GM23338 (cell line): Measurements from ENCODE around the gene TMEM250.

Experiments used
- CREB1 ChIP-seq: fragments of 250-450 bp; sonication (Bioruptor Pico); IDR thresholded peaks from 2 replicates; pipeline ENCODE4 v1.5.0; 2020; ENCODE audit warnings: low read depth, mild to moderate bottlenecking, moderate library complexity
- EZH2 ChIP-seq: fragments of 200-600 bp; sonication (generic); IDR thresholded peaks from one replicate; pipeline ENCODE4 v1.8.0; 2017; ENCODE audit warnings: antibody characterized with exemption, mild to moderate bottlenecking, low read depth; ENCODE audit not compliant: unreplicated experiment
- JUNB ChIP-seq: IDR thresholded peaks from one replicate; pipeline ENCODE4 v1.6.1; 2016; ENCODE audit warnings: antibody characterized with exemption; ENCODE audit not compliant: unreplicated experiment
- TF ChIP-seq, protein P1 (sequence below): IDR thresholded peaks from one replicate; pipeline ENCODE4 v1.6.1; 2018; ENCODE audit warnings: antibody characterized with exemption; ENCODE audit not compliant: unreplicated experiment
- TF ChIP-seq, protein P2 (sequence below), 2 experiments: fragments of 200-600 bp in 1 of 2; sonication (generic) in 1 of 2; conservative IDR thresholded peaks; 2 replicates each; pipeline versions ENCODE4 v1.5.1 to v1.6.1; 2016 to 2017; ENCODE audit warnings: antibody characterized with exemption in 2 of 2, low read depth in 2 of 2, mild to moderate bottlenecking in 2 of 2, moderate library complexity in 1 of 2

DNA sequence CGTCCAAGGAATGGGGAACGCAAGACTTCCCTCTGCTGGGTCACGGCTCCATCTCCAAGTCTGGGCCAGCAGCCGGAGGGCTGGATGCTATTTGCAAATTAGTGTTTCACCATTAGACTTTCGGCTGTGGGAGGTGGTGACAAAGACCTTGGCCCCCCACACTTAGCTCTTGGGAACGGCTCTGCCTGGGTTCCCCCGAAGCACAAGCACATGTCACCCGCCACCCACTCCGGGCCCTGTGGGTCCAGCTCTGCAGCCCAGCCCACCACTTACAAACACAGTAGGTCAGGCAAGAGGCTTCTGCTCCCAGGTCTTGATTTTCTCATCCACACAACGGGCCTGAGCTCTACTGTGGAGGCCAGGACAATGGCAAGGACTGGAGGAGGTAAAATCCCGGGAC lies 25.8 kb upstream of the TMEM250 start:
- TF ChIP-seq, protein P1, sequence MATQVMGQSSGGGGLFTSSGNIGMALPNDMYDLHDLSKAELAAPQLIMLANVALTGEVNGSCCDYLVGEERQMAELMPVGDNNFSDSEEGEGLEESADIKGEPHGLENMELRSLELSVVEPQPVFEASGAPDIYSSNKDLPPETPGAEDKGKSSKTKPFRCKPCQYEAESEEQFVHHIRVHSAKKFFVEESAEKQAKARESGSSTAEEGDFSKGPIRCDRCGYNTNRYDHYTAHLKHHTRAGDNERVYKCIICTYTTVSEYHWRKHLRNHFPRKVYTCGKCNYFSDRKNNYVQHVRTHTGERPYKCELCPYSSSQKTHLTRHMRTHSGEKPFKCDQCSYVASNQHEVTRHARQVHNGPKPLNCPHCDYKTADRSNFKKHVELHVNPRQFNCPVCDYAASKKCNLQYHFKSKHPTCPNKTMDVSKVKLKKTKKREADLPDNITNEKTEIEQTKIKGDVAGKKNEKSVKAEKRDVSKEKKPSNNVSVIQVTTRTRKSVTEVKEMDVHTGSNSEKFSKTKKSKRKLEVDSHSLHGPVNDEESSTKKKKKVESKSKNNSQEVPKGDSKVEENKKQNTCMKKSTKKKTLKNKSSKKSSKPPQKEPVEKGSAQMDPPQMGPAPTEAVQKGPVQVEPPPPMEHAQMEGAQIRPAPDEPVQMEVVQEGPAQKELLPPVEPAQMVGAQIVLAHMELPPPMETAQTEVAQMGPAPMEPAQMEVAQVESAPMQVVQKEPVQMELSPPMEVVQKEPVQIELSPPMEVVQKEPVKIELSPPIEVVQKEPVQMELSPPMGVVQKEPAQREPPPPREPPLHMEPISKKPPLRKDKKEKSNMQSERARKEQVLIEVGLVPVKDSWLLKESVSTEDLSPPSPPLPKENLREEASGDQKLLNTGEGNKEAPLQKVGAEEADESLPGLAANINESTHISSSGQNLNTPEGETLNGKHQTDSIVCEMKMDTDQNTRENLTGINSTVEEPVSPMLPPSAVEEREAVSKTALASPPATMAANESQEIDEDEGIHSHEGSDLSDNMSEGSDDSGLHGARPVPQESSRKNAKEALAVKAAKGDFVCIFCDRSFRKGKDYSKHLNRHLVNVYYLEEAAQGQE: no peak
- TF ChIP-seq, protein P2, sequence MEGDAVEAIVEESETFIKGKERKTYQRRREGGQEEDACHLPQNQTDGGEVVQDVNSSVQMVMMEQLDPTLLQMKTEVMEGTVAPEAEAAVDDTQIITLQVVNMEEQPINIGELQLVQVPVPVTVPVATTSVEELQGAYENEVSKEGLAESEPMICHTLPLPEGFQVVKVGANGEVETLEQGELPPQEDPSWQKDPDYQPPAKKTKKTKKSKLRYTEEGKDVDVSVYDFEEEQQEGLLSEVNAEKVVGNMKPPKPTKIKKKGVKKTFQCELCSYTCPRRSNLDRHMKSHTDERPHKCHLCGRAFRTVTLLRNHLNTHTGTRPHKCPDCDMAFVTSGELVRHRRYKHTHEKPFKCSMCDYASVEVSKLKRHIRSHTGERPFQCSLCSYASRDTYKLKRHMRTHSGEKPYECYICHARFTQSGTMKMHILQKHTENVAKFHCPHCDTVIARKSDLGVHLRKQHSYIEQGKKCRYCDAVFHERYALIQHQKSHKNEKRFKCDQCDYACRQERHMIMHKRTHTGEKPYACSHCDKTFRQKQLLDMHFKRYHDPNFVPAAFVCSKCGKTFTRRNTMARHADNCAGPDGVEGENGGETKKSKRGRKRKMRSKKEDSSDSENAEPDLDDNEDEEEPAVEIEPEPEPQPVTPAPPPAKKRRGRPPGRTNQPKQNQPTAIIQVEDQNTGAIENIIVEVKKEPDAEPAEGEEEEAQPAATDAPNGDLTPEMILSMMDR (conservative IDR thresholded peaks at IDR 0.05; ENCODE audit: low read depth in 2 of 2): no peak
- TF ChIP-seq CREB1 (CRISPR knock-in tag) (no peak), EZH2 (no peak), JUNB (no peak)
